GM21360 (cell line): ENCODE results near the gene F2RL2.

Experiments used
- ATAC-seq: cut with Tn5 transposase; IDR thresholded peaks from one replicate; pipeline ENCODE4 v1.9.1; 2021; ENCODE audit warnings: mild to moderate bottlenecking, moderate library complexity; ENCODE audit not compliant: unreplicated experiment

Gene F2RL2

DNA sequence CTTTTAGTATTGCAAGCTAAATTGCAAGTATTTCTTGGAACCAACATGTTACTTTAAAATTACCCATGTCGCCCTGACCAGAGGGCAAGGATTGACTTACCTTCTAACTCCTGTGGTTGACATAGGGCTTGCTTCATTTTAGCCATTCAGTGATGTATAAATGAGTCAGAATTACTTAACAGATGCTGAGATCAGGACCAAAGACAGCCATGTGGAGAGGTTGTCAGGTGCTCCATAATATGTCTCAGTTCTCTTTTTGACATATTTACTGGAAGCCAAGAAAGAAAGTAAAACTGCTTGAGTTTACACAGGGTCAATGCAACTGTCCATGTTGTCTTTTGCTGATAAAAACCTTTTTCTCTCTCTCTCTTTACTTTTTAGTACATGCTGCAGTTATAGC, 33.2 kb downstream of the F2RL2 start:
- ATAC-seq: peak; percentile 85

DNA sequence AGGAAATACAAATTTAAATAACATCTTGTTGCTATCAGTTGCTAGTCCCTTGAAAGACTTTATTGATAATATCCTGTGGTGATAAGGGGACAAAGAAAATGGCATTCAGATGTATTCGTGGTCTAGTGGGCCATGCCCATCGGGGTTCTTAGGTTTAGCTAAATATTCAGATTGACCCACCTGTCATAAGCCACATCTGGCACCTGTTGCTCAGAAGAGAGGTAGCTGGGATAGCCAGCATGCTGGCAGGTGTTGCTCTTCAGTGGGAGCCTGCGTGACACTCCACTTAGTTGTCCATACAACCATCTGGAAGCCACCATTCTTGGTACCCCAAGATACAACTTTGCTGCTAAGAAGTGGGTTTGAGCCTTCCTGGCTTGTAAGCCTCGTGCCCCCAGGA, 36.7 kb downstream of the F2RL2 start:
- ATAC-seq: no peak

DNA sequence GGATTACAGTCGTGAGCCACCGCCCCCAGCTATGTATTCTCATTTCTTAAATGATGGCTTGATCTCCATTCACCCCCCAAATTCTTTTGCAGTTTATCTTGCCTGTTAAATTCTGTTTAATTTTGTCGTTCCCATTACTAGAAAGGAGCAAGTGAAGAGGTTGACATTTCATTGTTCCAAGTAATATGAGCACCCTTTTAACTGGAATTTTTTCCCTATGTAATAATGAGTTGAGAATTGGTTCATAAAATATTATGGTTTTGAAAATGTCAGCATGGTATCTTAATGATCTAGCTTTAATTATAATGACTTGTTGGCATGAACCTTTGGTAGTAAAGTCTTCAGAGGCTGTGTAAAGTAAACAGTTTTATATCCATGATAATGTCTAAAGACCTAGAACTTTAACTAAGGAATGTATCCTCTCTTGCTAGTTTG, 37.4 kb downstream of the F2RL2 start:
- no peak for ATAC-seq

DNA sequence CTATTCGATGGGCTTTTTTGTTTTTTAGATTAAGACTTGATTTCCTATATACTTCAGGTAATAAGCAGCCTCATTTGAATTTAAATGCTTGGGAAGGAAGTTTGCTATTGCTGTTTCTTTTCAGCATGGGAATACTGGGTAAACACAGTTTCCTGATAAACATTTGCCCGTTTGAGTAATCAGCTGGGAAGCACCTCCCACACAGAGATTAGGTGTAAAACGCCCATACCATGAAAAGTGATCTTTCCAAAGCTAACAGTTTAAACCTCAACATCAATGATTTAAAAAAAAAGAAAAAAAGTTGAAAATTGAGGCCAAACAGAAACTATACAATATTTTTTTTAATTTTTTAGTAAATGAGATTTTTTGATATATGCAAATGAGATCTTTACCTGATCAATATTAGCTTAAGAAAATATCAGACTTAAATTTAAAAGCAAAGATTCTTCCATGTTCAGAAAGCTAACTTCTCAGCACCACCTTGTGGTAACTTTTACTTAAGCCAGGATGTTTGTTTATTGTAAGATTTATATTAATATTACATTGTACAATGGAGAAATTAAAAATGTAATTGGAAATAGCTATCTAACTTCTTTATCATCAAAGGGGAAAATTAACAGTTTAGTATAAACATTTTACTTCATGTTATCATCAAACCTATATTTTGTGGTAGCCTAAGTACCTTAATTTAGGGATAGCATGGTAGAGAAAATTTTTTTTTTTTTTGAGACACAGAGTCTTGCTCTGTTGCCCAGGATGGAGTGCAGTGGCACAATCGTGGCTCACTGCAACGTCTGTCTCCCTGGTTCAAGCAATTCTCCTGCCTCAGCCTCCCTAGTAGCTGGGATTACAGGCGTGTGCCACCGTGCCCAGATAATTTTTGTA, 39.8 kb downstream of the F2RL2 start:
- ATAC-seq: no peak

- peak; percentile 80 for ATAC-seq
These were observed 40.7 kb downstream of the F2RL2 start for GRCh38 chr5:76582230-76583162.

DNA sequence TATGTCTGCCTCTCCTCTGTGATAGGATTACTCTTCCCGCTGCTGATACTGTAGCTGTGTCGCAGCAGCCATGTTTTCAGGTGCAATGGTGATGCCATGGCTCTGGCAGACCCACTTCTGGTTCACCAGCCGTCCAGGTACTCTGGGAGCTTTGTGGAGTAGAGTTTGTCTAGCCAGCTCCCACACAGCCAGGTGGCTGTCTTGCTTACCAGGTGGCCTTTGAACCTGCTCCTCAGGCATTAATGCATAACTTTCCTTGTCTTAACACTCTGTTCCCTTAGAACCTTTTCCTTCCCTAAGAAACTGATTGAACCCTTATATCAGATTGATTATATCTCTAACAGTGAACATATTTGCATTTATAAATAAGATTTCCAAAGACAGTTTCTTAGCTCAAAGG, 42.2 kb downstream of the F2RL2 start:
- no peak for ATAC-seq

DNA sequence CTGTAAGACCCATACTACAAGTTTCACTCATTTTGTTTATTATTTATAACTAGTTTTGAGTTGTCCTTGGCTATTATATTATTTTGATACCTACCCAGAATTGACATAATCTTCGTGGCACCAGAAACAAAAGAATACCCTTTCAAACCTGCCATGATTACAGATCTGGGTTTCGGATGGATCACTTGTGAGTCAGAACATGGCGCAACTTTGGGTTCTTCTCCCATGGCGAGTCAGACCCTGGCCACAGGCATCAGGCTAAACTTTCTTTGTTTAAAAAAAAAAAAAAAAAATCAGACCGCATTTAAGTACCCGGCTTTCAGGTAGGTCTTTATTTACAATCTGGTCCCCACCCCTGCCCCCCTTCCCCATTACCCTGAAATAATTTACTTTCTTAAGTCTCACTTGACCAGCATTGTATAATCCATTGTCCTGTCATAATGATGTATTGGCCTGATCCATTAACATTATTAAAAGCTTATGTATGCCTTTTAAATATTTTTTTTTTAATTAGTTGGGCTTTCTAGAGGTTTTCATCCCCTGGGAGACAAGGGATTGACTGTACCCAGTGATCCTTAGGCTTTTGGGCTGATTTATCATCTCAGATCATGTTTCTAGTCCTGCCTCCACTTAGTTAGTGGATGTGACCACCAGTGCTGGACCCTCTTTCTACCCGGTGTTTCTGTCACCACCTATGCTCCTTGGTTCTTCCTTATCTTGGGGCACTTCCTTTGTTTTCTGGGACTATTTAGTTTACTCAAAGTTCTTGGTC, 43.9 kb downstream of the F2RL2 start:
- no peak for ATAC-seq

GRCh38 chr5:76576996-76577395, 46.2 kb downstream of the F2RL2 start:
- no peak for ATAC-seq

- ATAC-seq: no peak
These were observed 46.8 kb downstream of the F2RL2 start for GRCh38 chr5:76576450-76576849.

DNA sequence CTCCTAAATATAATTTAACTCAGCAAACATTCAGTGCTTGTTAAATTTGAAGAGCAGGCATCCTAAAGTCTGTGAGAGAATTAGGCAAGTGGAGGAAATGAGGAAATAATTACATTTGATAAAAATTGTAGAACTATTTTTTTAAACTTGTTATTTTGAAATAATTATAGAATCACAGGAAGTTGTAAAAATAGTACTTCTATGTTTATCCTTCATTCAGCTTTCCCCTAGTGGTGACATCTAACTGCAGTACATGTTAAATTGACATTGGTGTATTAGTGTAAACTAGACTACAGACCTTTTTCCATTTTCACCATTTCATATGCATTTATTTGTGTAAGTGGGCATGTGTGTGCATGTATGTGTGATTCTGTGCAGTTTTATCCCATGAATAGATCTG, 51.6 kb downstream of the F2RL2 start:
- no peak for ATAC-seq

DNA sequence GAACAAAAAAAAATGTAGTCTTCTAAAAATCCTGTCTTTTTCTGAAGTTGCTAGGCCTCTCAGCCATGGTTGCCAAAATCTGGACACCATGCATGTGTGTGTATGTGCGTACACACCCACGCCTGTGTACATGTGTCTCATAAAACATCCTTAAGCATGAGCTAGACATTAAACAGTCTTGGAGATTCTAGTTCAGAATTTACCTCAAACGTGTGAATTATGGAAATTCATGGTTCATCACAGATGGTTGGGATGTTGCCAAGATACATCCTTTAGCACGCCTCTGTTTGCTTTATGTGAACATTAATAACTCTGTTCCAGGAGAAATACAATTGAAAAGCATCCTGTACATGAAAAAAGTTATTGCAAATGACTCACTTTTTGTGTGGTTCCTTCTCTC, 53.0 kb downstream of the F2RL2 start:
- ATAC-seq: no peak
